Vagina (tissue), 2 donors: ENCODE measurements around the gene TRIM74.
"Not testable (repeated sequence)": the region's sequence is repeated elsewhere in the genome, so short reads cannot be mapped to it uniquely, and the experiment has no call there.

Experiments
- CTCF ChIP-seq, 3 experiments: fragments of 450-650 bp in 2 of 3; fragments of 200-600 bp in 1 of 3; sonication (generic) in 1 of 3; IDR thresholded peaks; one replicate each; pipeline ENCODE4 v1.5.1; 2017 to 2019; ENCODE audit warnings: antibody characterized with exemption in 3 of 3, mild to moderate bottlenecking in 2 of 3, moderate library complexity in 2 of 3
- POLR2A ChIP-seq, 2 donors: fragments of 450-650 bp; IDR thresholded peaks; one replicate each; pipeline ENCODE4 v1.6.1; 2017; ENCODE audit warnings: antibody characterized with exemption in 2 of 2, mild to moderate bottlenecking in 2 of 2, moderate library complexity in 2 of 2
- POLR2AphosphoS5 ChIP-seq, 2 donors: sonication (generic); formaldehyde crosslinking; IDR thresholded peaks; one replicate each; pipeline ENCODE4 v1.9.0; 2017; ENCODE audit warnings: antibody characterized with exemption in 2 of 2, mild to moderate bottlenecking in 2 of 2, low read depth in 1 of 2; ENCODE audit not compliant: insufficient read depth in 1 of 2

GRCh38 chr7:72969688-72970087, 422 bp upstream of the TRIM74 start:
- not testable (repeated sequence) for TF ChIP-seq CTCF (IDR thresholded peaks at IDR 0.05); POLR2A (IDR thresholded peaks at IDR 0.05); POLR2AphosphoS5 (IDR thresholded peaks at IDR 0.05; ENCODE audit: insufficient read depth in 1 of 2, low read depth in 1 of 2)
